GM04504 (cell line): ENCODE data around the gene PLA2R1.
"Not testable (repeated sequence)": the region's sequence is repeated elsewhere in the genome, so short reads cannot be mapped to it uniquely, and the experiment has no call there.

Source experiments
- DNase-seq: peaks from one replicate; pipeline ENCODE4 v3.0.0-alpha.2; 2012; ENCODE audit warnings: low read depth

The PLA2R1 gene

DNA sequence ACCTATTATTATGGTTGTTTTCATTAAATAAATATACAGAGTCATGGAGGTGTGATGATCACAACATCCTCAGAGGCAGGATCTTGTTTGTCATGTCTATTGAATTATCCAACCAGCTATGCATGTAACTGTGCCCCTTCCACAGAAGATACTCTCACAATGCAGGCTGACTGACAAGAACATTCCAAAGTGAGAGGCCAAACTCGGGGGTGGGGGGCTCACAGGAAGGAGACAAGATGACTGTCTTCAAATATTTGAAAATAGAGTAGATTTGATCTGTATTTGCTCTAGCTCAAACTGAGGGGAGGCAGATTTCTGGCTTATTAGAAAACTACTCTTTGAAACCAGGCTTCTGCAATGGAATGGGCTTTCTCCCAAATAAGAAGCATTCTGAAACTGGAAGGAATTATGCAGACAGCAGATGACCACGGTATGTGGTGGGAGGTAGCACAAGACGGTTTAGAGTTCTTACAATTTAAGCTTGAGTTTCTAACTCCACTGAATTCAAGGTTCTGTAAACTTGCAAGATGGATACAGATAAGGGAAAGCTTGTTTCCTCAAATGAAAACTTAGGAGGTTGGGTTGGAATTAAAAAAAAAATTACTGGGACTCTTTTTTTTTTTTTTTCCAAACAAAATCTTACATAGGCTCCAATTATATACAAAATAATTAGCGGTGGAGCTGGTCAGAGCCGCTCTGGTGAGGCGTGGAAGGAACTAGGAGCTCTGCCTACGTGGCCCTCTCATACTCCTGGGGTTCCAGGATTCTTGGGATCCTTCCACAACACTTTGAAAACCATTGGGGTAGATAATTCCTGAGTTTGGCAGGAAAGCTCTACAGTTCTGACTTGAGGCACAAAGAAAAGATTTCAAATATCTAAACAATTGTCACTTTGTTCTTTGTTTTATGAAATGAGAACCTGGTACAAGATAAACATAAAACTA, 79.3 kb downstream of the PLA2R1 start:
- no peak for DNase-seq

DNA sequence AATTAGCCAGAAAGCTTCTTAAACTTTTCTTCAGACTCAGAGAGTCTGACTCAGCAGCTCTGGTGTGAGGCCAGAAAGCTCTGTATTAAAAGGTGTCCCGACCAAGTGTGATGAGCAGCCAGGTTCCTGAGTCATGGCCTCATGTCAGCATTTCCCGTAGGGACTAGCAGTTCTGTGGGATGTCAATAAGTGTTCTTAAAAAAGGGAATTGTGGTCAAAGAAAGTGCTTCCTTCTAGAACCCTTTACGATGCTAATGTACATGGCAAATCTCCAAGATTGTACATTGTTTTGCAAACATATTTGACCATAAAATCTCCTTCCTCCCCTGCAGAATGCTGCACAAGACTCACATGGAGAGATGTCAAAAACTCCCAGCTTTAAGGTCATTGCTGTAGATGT, 80.1 kb downstream of the PLA2R1 start:
- DNase-seq = peak; percentile 85

DNA sequence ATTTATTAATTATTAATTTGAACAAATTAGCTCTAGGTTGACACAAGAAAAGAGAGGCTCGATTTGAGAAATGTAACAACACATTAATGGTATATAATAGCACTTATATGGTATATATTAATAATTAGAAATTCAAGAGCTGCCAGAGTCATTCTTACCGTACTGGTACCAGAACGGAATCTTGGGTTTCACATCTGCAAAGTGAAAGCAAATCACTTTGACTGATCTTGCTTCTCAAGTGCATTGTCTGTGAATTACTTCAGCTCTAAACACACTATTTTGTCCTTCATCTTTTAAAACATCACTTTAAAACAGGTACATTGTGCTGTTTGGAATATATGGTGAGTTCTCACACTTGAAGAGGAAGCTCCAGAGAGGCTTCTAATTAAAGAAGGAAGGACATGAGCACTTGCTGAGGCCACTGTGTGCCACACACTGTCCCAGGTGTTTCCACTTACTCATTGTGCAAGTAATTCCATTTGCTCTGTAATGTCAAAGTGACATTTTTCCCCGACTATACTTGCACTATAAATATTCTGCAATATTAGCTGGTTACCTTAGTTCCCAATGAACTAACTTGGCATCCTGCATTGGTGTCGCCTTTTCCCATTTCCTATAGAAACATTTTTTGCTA, 85.8 kb downstream of the PLA2R1 start:
- DNase-seq = no peak

DNA sequence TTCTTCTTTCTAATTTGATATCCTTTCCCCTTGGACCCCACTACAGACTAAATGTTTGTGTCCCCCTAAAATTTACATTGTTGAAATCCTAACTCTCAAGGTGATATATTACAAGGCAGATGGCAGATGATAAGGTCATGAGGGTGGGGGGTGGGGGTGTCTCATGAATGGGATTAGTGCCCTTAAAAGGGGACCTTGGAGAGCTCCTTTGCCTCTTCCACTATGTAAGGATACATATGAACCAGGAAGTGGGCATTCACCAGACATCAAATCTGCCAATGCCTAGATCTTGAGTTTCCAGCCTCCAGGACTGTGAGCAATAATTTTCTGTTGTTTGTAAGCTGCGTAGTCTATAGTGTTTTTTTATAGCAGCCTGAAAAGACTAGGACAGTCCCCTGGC, 89.1 kb downstream of the PLA2R1 start:
- DNase-seq = no peak

DNA sequence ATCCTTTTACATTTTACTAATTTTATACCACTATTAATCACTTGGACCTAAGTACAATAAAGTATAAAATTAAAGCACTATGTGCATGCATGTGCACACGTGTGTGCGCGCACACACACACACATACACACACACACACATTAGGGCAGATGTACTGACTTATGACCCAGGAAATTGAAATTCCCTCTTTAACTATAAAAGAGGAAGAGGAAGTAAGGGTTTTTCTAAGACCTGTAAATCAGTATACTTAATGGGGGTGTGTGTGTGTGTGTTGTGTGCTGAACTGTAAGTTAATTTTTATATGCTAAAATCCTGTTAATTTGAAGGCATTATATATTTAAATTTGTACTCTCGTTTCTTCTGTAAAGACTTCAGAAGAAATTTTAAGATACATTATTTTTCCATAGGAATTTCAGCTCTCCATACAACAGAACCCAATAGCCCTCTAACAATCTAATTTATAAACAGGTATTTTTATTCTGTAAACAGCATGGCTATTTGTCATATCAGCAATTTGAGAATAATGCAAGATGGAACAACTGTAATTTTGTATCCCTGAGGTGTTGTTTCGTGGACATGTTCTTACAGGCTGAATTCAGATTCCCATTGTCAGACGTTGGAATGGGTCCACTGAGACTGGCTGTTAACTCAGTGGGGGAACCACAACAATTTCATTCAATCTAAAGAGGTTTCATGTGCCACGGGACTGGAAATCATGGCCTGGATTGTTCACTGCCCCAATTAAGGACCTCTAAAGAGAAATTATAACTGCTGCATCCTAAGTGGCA, 90.9 kb downstream of the PLA2R1 start:
- DNase-seq = no peak

DNA sequence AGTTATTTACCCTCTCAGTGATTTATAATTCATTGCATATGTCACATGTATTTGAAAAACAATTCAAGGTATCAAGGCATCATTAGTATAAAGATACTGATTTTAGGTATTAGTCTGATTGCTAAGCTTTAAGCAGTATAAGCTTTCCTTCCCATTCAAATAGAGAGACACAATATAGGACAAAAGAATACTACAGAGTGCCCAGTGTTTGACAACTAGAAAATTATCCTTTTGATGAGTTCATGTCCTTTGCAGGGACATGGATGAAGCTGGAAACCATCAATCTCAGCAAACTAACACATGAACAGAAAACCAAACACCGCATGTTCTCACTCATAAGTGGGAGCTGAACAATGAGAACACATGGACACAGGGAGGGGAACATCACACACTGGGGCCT, 91.9 kb downstream of the PLA2R1 start:
- DNase-seq = not testable (repeated sequence)

DNA sequence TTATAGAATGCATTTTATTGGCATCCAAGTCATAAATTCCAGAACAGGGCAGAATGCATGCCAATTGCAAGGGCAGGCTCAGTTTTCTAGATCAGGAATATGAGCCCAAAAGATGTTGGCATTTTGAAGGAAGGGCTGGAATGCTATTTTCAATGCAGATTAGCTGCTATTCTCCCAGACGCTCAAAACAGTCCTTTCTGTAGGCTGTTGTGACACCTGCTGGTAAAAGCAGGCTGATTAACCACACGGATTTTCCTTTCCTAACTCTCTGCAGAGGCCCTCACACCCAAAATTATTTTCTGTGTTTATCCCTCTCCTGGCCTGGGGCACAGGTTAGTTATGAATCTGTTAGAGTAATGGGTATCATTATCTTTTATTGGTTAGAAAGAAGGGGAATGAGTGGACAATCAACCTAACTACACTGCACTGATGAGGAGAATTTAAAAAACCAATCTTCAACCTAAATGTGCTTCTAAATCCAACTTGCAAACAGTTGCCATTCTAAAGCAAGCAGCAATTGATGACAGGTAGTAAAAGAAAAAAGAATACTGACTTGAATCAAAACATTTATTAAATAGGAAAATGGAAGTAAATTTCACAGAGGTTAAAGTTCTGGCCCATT, 94.0 kb downstream of the PLA2R1 start:
- DNase-seq = no peak

DNA sequence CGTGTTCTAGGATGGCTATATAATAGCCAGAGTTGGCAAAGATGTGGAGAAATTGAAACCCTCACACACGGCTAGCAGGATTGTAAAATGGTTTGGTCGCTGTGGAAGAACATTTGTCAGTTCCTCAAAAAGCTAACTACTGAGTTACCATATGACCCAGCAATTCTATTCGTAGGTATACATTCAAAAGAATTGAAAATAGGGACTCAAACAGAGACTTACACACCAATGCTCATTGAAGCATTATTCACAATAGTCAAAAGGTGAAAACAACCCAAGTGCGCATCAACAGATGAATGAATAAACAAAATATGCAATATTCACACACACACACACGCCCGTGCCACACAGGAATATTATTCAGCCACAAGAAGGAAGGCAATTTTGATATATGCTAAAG, 98.7 kb downstream of the PLA2R1 start:
- no peak for DNase-seq

DNA sequence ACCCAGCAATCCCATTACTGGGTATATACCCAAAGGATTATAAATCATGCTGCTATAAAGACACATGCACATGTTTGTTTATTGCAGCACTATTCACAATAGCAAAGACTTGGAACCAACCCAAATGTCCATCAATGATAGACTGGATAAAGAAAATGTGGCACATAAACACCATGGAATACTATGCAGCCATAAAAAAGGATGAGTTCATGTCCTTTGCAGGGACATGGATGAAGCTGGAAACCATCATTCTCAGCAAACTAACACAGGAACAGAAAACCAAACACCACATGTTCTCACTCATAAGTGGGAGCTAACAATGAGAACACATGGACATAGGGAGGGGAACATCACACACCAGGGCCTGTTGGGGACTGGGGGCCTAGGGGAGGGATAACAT, 99.9 kb downstream of the PLA2R1 start:
- DNase-seq = not testable (repeated sequence)

DNA sequence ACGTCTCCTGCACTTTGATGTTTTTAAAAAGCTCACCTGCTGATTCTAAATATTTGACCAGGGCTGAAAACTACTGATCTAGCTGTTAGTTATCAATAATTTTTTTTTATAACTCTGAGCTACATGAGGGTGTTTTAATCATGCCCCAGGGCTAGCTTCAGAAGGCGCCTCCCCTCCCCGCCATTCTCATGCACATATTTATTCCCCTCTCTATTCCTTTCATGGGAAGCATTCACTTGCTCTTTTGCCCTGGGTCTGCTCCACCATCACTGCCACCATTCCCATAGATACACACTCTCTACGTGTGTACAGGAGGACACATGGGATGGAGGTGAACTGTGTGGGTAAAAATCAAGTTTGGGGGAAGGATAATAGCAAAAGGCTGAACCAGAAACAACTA, 101.0 kb downstream of the PLA2R1 start:
- DNase-seq = no peak

DNA sequence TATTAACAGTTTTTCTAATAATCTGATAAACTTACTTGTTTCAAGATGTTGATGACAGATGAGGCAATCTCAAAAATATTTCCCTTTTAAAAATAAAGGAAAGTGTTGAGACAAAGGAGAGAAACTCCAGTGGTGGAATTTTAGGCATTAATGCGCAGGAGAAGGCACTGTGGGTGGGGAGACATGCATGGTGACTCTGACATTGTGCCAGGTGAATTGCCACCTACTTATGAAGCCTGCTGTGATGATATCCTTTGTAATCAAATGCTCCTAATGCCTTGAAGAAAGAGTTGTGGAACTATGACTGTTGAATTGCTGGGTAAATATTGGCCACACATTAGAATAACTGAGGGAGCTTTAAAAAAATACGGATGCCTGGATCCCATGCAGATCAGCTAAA, 101.4 kb downstream of the PLA2R1 start:
- no peak for DNase-seq

DNA sequence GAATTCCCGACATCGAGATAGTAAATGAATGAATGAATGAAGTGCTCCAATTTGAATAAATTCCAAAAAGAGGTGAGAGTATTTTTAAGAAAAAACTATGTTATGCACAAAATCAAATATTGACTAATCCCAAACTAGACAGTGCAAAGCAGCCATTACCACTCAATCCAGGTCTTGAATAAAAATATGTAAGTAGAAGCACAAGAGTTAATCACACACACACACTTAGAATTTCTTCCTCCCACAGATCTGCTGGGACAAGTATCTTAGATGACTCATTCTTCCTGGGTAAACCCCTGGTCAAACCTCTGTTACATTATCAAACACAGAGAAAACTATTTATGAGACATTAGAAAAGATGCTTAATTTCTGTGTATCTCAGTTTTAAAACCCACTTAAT, 102.0 kb downstream of the PLA2R1 start:
- DNase-seq = no peak

DNA sequence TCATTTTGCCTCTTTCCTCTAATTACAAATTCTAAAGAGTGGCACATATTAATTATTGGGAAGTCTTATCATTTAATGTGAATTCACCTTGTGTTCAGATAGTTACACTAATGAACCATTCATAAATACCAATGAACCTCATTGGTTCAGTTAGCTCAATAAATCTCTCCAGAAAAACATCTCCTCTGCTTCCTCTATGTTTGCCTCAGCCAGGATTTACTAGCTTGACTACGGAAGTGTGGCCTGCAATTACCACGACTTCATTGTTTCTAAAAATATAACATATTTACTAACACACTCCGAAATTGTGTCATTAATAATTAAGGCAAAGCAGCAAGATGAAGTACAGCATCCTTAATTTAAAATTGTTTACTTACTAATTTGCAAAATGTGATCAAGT, 103.3 kb downstream of the PLA2R1 start:
- DNase-seq = no peak

DNA sequence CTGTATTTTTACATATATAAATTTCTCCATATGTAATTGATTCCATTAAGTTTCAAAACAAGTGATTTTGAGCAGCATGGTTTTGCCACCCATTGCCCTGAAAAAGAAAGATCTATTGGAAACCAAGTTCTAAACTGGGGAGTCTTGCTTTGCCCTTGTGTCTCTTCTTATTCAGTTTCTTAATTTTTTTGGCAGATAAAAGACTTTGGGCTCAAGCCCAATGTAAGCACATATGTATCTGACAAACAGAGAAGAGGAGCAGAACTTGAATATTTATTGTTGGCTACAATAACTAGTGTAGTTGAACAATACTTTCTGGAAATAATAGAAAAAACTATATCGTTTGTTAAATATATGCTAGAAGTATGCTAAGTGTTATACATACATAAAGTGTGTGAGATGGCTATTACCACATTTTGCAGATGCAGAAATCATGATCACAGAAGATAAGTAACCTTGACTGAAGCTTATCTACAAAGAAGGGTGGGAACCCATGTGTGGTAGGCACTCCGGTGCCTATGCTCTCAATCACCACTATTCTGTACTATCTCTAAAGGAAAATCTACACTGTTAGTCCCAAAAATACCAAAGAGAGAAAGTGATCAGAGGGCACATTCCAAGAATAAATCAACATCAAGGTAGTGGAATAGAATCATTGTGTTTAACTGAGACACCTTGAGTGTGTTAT, 109.1 kb downstream of the PLA2R1 start:
- no peak for DNase-seq

DNA sequence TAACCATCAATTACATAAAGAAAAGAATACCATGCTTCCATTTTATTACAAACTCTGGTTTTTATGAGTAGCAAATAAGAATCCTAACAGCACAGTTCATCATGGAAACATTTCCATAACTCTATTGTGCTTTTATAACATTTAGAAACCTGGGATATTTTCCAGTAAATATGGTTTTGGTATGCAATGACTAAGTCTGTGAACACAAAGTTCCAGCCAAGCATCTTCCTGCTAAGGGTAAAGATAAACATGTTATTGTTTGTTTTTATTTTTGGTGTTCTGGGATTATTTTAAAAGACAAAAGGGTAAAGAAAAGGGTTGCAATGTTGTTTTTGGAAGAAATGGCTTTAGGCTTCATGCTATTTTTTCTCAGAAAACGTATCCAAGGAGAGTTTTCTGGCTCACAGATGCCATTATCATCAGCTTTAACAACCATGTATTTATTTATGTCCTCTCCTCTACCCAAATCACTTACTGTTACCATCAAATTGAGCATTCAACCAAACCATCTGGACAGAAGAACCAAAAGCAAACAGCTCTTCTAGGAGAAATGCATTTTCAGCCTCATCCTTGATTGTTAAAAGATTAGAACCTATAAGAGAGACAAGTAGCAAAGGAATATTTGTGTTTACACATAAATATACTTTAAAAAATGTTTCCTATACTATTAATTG, 116.0 kb downstream of the PLA2R1 start:
- peak; percentile 64 for DNase-seq

DNA sequence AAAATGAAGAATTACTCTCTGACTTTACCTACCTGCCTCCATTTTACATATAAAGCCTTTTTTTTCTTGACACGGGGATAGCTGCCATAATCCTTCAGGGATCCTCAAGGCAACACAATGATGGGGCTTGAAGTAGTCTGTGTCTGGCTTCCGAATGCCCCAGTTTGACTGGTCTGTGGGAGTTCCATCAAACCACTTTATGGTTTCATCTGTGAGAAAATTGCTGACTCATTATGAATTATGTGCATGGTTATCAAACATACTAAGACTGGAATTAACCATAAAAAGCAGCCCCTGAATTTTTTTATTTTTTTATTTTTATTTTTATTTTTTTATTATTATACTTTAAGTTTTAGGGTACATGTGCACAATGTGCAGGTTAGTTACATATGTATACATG, 117.5 kb downstream of the PLA2R1 start:
- DNase-seq = no peak

DNA sequence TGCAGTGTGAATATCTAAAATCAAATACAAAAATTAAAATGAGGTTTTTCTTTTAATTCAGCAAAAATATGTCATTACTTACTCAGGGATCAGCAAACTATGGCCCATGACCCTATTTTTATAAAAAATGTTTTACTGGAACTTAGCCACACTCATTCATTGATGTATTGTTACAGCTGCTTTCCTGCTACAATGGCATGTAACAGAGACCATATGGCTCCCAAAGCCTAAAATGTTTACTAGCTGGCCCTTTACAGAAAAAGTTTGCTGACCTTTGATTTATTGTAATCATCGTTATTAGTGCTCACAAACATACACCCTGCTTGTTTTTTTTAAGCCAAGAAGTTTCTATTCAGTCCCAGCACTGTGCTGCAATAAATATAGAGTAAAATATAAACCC, 120.3 kb downstream of the PLA2R1 start:
- DNase-seq = no peak

DNA sequence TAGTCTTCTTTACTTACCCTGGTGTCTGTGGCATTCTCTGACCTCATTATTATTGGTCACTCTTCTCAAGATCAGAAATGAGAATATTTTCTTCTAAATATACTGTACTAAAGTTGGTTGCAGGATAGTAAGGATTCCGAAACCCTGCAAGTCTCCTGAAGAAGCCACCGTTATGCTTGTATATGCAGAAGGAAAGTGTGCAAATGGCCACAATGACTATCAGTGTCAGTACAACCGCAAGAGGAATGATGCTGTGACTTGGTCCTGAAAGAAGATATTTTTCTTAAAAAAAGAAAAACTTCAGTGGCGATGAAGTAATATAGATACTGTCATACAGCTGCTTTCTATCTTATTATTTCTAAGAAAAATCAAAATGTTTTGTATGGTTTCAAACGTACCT, 120.7 kb downstream of the PLA2R1 start:
- DNase-seq = no peak

DNA sequence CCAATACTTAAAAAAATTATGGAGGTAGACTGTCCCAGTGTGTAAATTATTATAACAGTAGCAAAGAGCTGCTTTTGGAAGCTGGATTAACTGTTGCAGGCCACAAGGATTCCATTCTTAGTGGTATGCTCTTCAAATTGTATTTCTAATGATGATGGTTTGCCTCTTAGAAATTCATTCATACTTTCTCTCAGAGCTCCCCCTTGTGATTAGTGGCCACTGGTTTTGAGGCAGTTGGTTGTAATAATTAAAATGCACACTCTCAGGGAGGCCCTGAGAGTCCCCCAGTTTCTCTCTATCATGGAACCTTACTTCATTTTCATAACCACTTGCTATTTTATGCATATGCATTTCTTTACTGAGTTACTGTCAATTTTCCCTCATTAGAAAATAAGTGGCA, 122.5 kb downstream of the PLA2R1 start:
- DNase-seq = no peak

DNA sequence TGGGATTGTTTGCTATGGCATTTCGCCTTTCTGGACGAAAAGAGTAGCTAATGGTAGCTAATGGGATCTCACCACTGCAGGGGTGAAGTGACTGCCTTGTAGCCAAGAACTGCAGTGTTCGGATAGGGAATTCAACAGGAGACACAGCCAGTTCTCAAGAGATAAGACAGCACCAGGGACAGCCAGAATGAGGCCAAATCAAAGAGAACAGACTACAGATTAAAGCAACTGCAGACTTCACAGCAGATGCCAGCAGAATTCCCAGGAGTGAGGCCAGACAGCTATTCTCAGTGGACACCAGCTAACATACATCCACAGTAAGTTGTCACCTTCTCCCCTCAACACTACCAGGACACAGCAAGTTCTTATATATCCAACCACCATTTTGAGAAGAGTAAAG, 124.0 kb downstream of the PLA2R1 start:
- no peak for DNase-seq

DNA sequence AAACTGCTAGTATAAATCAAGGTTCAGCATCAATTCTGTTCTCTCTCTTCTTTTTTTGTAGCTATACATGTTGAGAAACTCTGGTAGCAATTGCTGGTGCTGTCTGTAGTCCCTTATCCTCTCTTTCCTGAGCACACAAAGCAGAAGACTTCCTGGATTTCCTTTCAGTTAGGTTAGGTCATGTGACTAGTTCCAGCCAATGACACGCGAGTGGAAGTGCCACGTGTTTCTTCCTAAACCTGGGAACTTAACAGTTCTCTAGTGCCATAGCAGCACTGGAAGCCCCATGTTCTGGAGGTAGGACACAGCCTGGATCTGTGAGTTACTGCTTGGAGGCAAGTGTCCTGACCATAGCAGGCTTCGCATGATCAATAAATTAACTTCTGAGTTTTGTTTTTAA, 125.9 kb downstream of the PLA2R1 start:
- no peak for DNase-seq
